Measurements from ENCODE around the gene FADS3.

- TF ChIP-seq POLR2AphosphoS5 (IDR thresholded peaks at IDR 0.05; ENCODE audit: low read depth, low read length) (peak; percentile 73), TAF1 (IDR thresholded peaks at IDR 0.05; ENCODE audit: low read depth, low read length) (peak; percentile 81), POLR2A (IDR thresholded peaks at IDR 0.05; ENCODE audit: low read depth, low read length) (peak; percentile 83), SPI1 (IDR thresholded peaks at IDR 0.05; ENCODE audit: low read depth, low read length) (0 out of 2 replicates have a peak, but pooled peaks have one; percentile 37), POU2F2 (IDR thresholded peaks at IDR 0.05; ENCODE audit: low read depth, low read length) (peak; percentile 77; the same call in 1 of the 2 replicates)
Observed at GRCh38 chr11:61834278-61835048, 56.9 kb downstream of the FADS3 start.
